Peyer's patch (tissue), 4 donors: ENCODE data around the gene SERINC5. TPM values are rescaled to one million over a fixed set of nuclear protein-coding genes. Genes with fewer than 3 reads are reported as not detected.

Experiments
- DNase-seq, 3 donors: peaks; one replicate each; pipeline ENCODE4 v3.0.0-alpha.2; 2017 to 2019
- H3K27ac ChIP-seq, 4 donors: fragments of 200-600 bp; sonication (generic); one replicate each; pipeline ENCODE4 v1.5.1; 2016 to 2019
- H3K27me3 ChIP-seq, 2 donors: fragments of 200-600 bp; sonication (generic); one replicate each; pipeline ENCODE4 v1.5.1; 2019
- H3K36me3 ChIP-seq, 3 donors: fragments of 200-600 bp; sonication (generic); one replicate each; pipeline ENCODE4 v1.5.1; 2016 to 2019
- H3K4me1 ChIP-seq, 4 donors: fragments of 200-600 bp; sonication (generic); one replicate each; pipeline ENCODE4 v1.5.1; 2016 to 2019
- H3K4me3 ChIP-seq, 4 donors: fragments of 200-600 bp; sonication (generic); 1 replicate in 3 of 4; 2 replicates in 1 of 4; pipeline ENCODE4 v1.5.1; 2016 to 2019; ENCODE audit warnings: mild to moderate bottlenecking in 1 of 4
- H3K9me3 ChIP-seq, 4 donors: fragments of 200-600 bp; sonication (generic); one replicate each; pipeline ENCODE4 v1.5.1; 2016 to 2019; ENCODE audit warnings: mild to moderate bottlenecking in 1 of 4
- CTCF ChIP-seq, 6 experiments: fragments of 450-650 bp in 4 of 6; fragments of 200-600 bp in 2 of 6; sonication (generic) in 1 of 6; IDR thresholded peaks; one replicate each; pipeline ENCODE4 v1.5.1; 2017 to 2019; ENCODE audit warnings: antibody characterized with exemption in 6 of 6, mild to moderate bottlenecking in 3 of 6, moderate library complexity in 1 of 6
- POLR2A ChIP-seq, 2 donors: fragments of 450-650 bp; IDR thresholded peaks; one replicate each; pipeline ENCODE4 v1.5.1; 2017; ENCODE audit warnings: antibody characterized with exemption in 2 of 2, mild to moderate bottlenecking in 2 of 2, moderate library complexity in 2 of 2
- total RNA-seq, 4 donors: library from RNA; depleted of rRNA; stranded (reverse); fragments of >200 nt; gene quantifications; one replicate each; pipeline ENCODE4 v1.1.0, GENCODE V29; 2016

Gene SERINC5
- total RNA-seq, 4 donors from 2014 or later = 22.3 to 40.9 (median 30.3) TPM

- DNase-seq = no peak
- Histone ChIP-seq H3K9me3 (no peaks in the 10 kb centered on the region), H3K36me3 (peaks cover 0 to 27% (median 0%) of the 10 kb centered on the region in 3 donors), H3K4me1 (peaks cover 0 to 5% (median 0%) of the 10 kb centered on the region in 4 donors), H3K27ac (no peak overlapping the region), H3K4me3 (no peak overlapping the region), H3K27me3 (no peaks in the 10 kb centered on the region)
- no peak for TF ChIP-seq POLR2A (IDR thresholded peaks at IDR 0.05)
- no peak for TF ChIP-seq CTCF (IDR thresholded peaks at IDR 0.05)
Measured at GRCh38 chr5:80175337-80175736, 80.5 kb downstream of the SERINC5 start.

GRCh38 chr5:80174790-80175189 lies 81.1 kb downstream of the SERINC5 start:
- Histone ChIP-seq H3K27ac (no peak overlapping the region), H3K9me3 (no peaks in the 10 kb centered on the region), H3K36me3 (peaks cover 0 to 32% (median 0%) of the 10 kb centered on the region in 3 donors), H3K27me3 (no peaks in the 10 kb centered on the region), H3K4me3 (no peak overlapping the region), H3K4me1 (no peaks in the 10 kb centered on the region)
- no peak for TF ChIP-seq CTCF (IDR thresholded peaks at IDR 0.05)
- no peak for DNase-seq

- Histone ChIP-seq H3K9me3 (no peaks in the 10 kb centered on the region), H3K4me3 (no peak overlapping the region), H3K27me3 (no peaks in the 10 kb centered on the region), H3K27ac (no peak overlapping the region), H3K36me3 (peaks cover 0 to 46% (median 0%) of the 10 kb centered on the region in 3 donors), H3K4me1 (no peaks in the 10 kb centered on the region)
- TF ChIP-seq POLR2A (IDR thresholded peaks at IDR 0.05) = no peak
- no peak for TF ChIP-seq CTCF (IDR thresholded peaks at IDR 0.05)
- DNase-seq = no peak
Measured at GRCh38 chr5:80172067-80172695, 83.7 kb downstream of the SERINC5 start.

GRCh38 chr5:80170117-80170535 lies 85.7 kb downstream of the SERINC5 start:
- no peaks in the 10 kb centered on the region for H3K27me3 ChIP-seq
- no peak overlapping the region for H3K27ac ChIP-seq
- DNase-seq = no peak
- no peaks in the 10 kb centered on the region for H3K9me3 ChIP-seq
- H3K36me3 ChIP-seq = peaks cover 0 to 40% (median 0%) of the 10 kb centered on the region in 3 donors
- H3K4me3 ChIP-seq = no peak overlapping the region
- no peak for TF ChIP-seq POLR2A (IDR thresholded peaks at IDR 0.05)
- no peak for TF ChIP-seq CTCF (IDR thresholded peaks at IDR 0.05)
- no peaks in the 10 kb centered on the region for H3K4me1 ChIP-seq

GRCh38 chr5:80168388-80169028 lies 87.3 kb downstream of the SERINC5 start:
- DNase-seq = no peak
- Histone ChIP-seq H3K36me3 (peaks cover 0 to 28% (median 0%) of the 10 kb centered on the region in 3 donors), H3K4me3 (no peak overlapping the region), H3K27ac (no peak overlapping the region), H3K9me3 (no peaks in the 10 kb centered on the region), H3K27me3 (no peaks in the 10 kb centered on the region), H3K4me1 (no peaks in the 10 kb centered on the region)
- TF ChIP-seq CTCF (IDR thresholded peaks at IDR 0.05) (no peak), POLR2A (IDR thresholded peaks at IDR 0.05) (no peak)
